AG10803 (cell line): ENCODE data around the gene GPD1.
"Not testable (repeated sequence)": the region's sequence is repeated elsewhere in the genome, so short reads cannot be mapped to it uniquely, and the experiment has no call there.

Experiments
- DNase-seq: peaks from one replicate; pipeline ENCODE4 v3.0.0; 2010; ENCODE audit warnings: low read depth
- H3K4me3 ChIP-seq: 2 replicates; pipeline ENCODE4 v1.5.1; 2011; ENCODE audit warnings: mild to moderate bottlenecking, low read length, control low read depth
- CTCF ChIP-seq: conservative IDR thresholded peaks from 2 replicates; pipeline ENCODE4 v1.5.1; 2011; ENCODE audit warnings: mild to moderate bottlenecking, low read length, control low read depth, inconsistent platforms

GPD1 gene

GRCh38 chr12:50127546-50127945 is 23.7 kb downstream of the GPD1 start:
- TF ChIP-seq CTCF = no peak
- H3K4me3 ChIP-seq = no peak overlapping the region
- no peak for DNase-seq

- no peak overlapping the region for H3K4me3 ChIP-seq
- no peak for TF ChIP-seq CTCF
- no peak for DNase-seq
Observed at GRCh38 chr12:50129290-50129689, 25.5 kb downstream of the GPD1 start.

DNA sequence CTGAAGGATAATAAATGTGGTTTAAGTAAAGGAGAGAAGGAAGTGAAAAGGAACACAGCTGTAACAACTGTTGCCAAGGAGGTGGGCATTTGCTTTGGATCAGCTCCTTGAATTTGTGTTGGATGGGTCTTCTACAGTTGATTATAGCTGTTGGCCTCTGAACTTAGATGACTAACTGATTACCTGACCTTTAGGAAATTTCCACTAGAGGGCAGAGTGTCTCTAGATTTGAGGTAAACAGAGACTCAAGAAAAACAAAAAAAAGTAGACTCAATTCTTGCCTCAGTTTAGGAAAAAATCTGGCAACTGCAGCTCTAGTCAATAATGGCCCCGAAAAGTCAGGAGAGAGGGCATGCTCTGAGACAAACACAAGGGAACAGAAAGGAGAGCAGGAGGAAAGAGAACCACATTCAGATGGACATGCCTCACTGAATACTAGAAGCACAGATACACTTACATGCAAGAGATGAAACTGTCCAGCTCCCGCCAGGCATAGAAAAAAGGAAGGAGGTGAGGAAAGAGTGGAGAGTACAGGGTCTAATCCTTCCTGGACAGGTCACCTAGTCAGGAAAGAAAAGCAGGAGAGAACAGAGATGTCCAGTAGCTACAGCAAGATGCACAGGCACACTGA is 28.8 kb downstream of the GPD1 start:
- DNase-seq = peak; percentile 69
- TF ChIP-seq CTCF = peak; percentile 76
- H3K4me3 ChIP-seq = no peak overlapping the region

- no peak overlapping the region for H3K4me3 ChIP-seq
- DNase-seq = no peak
- no peak for TF ChIP-seq CTCF
Observed at GRCh38 chr12:50142993-50143392, 39.2 kb downstream of the GPD1 start.

DNA sequence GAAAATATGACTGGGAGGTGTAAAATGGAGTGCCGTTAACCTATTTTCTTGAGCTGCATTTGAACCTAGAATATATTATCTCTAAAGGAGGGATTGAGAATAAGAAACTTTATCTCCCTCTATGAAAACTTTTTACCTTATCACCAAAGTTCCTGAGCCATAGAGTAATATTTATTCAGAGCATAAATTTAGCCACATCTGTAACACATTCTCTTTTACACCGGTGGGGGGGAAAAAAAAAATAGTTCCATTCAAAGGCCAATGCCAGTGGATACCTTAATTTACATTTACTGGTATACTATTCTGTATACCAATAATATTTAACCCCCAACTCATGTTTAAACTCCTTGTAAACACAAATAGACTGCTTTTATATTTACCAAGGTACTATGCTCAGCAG is 41.6 kb downstream of the GPD1 start:
- no peak overlapping the region for H3K4me3 ChIP-seq
- DNase-seq = no peak
- TF ChIP-seq CTCF = no peak

- TF ChIP-seq CTCF = no peak
- H3K4me3 ChIP-seq = no peak overlapping the region
- no peak for DNase-seq
Observed at GRCh38 chr12:50147281-50147680, 43.5 kb downstream of the GPD1 start.

- not testable (repeated sequence) for H3K4me3 ChIP-seq, DNase-seq
Observed at GRCh38 chr12:50148011-50148410, 44.2 kb downstream of the GPD1 start.

- no peak overlapping the region for H3K4me3 ChIP-seq
- TF ChIP-seq CTCF = no peak
- no peak for DNase-seq
Observed at GRCh38 chr12:50149311-50149710, 45.5 kb downstream of the GPD1 start.
